SK-N-SH (cell line): ENCODE results near the gene TRIP10. TPM values are rescaled to one million over a fixed set of nuclear protein-coding genes. Genes with fewer than 3 reads are reported as not detected.

Experiments used
- CTCF ChIA-PET: fragments of 300-600, 350-600 bp; formaldehyde crosslinking; extraction: SDS; loops from one replicate; lab custom pipeline; 2021; lab: Yijun Ruan, JAX
- POLR2A ChIA-PET: fragments of 350-600 bp; sonication (Branson Sonifier 250); formaldehyde crosslinking; extraction: SDS; loops from one replicate; lab custom pipeline; 2020; ENCODE audit warnings: antibody characterized with exemption, inconsistent platforms; lab: Yijun Ruan, JAX
- DNase-seq: peaks from one replicate; pipeline ENCODE4 v3.0.0; 2012
- H2AFZ ChIP-seq: fragments of 200-600 bp; sonication (generic); 2 replicates; pipeline ENCODE4 v1.8.1; 2016; ENCODE audit warnings: antibody characterized with exemption, mild to moderate bottlenecking, low read depth
- H3F3A ChIP-seq: fragments of 200-600 bp; sonication (generic); replicated peaks from 2 replicates; pipeline ENCODE3; 2016; ENCODE audit warnings: antibody characterized with exemption, mild to moderate bottlenecking; ENCODE audit not compliant: insufficient read depth
- H3K27ac ChIP-seq, 2 experiments: fragments of 200-500 bp in 1 of 2; fragments of 200-600 bp in 1 of 2; sonication (Bioruptor generic) in 1 of 2; sonication (generic), shearing (Covaris generic) in 1 of 2; 2 replicates each; pipeline versions ENCODE4 v1.5.1 to v1.6.1; 2014 to 2016; ENCODE audit warnings: low read depth in 2 of 2, inconsistent platforms in 1 of 2, low read length in 1 of 2, mild to moderate bottlenecking in 1 of 2, mixed read lengths in 1 of 2
- H3K27me3 ChIP-seq: fragments of 200-600 bp; sonication (generic), shearing (Covaris generic); 2 replicates; pipeline ENCODE4 v1.6.1; 2016; ENCODE audit warnings: mixed run types; ENCODE audit not compliant: insufficient read depth
- H3K36me3 ChIP-seq, 2 experiments: fragments of 200-500 bp in 1 of 2; fragments of 200-600 bp in 1 of 2; sonication (Bioruptor generic) in 1 of 2; sonication (generic) in 1 of 2; replicated peaks in 1 of 2; 2 replicates each; pipeline versions ENCODE3 to v1.5.1; 2014 to 2016; ENCODE audit warnings: low read length in 1 of 2, mild to moderate bottlenecking in 1 of 2; ENCODE audit not compliant: insufficient read depth in 2 of 2, control insufficient read depth in 1 of 2
- H3K4me1 ChIP-seq, 2 experiments: fragments of 200-500 bp in 1 of 2; fragments of 200-600 bp in 1 of 2; sonication (Bioruptor generic) in 1 of 2; sonication (generic), shearing (Covaris generic) in 1 of 2; 2 replicates each; pipeline versions ENCODE4 v1.5.1 to v1.6.1; 2014 to 2016; ENCODE audit warnings: low read depth in 1 of 2, low read length in 1 of 2, mixed run types in 1 of 2; ENCODE audit not compliant: insufficient read depth in 2 of 2, control insufficient read depth in 1 of 2
- H3K4me2 ChIP-seq: fragments of 200-600 bp; sonication (generic), shearing (Covaris generic); 2 replicates; pipeline ENCODE4 v1.6.1; 2017; ENCODE audit warnings: mixed run types
- H3K4me3 ChIP-seq, 2 experiments: fragments of 200-500 bp in 1 of 2; fragments of 200-600 bp in 1 of 2; sonication (Bioruptor generic) in 1 of 2; sonication (generic), shearing (Covaris generic) in 1 of 2; 2 replicates each; pipeline versions ENCODE4 v1.5.1 to v1.8.1; 2014 to 2016; ENCODE audit warnings: low read depth in 2 of 2, inconsistent platforms in 1 of 2, low read length in 1 of 2, mild to moderate bottlenecking in 1 of 2, mixed read lengths in 1 of 2, moderate library complexity in 1 of 2
- H3K79me2 ChIP-seq: fragments of 200-600 bp; sonication (generic); 2 replicates; pipeline ENCODE4 v1.8.1; 2017; ENCODE audit warnings: mild to moderate bottlenecking; ENCODE audit not compliant: insufficient read depth
- H3K9ac ChIP-seq: fragments of 200-600 bp; sonication (generic); 2 replicates; pipeline ENCODE4 v1.6.1; 2017; ENCODE audit warnings: mixed run types
- H3K9me2 ChIP-seq: fragments of 200-600 bp; sonication (generic); 2 replicates; pipeline ENCODE4 v1.6.1; 2017; ENCODE audit warnings: mixed run types
- H3K9me3 ChIP-seq: fragments of 200-600 bp; sonication (generic); 2 replicates; pipeline ENCODE4 v1.6.1; 2017; ENCODE audit warnings: mixed run types, mild to moderate bottlenecking, moderate library complexity
- H4K20me1 ChIP-seq: fragments of 200-600 bp; sonication (generic); 2 replicates; pipeline ENCODE4 v1.6.1; 2017; ENCODE audit warnings: mild to moderate bottlenecking, mixed run types; ENCODE audit not compliant: insufficient read depth
- ELF1 ChIP-seq: IDR thresholded peaks from 2 replicates; pipeline ENCODE4 v1.4.0; 2012
- EP300 ChIP-seq, 2 experiments: IDR thresholded peaks; 2 replicates each; pipeline versions ENCODE4 v1.4.0 to v1.6.1; 2012; ENCODE audit warnings: borderline replicate concordance in 1 of 2, low read depth in 1 of 2, low read length in 1 of 2
- FOXJ3 ChIP-seq: sonication (generic); formaldehyde crosslinking; IDR thresholded peaks from 2 replicates; pipeline ENCODE4 v1.5.1; 2020; ENCODE audit warnings: mild to moderate bottlenecking, missing genetic modification reagents
- IRF3 ChIP-seq: fragments of 150-350 bp; IDR thresholded peaks from 2 replicates; pipeline ENCODE4 v1.6.1; 2016; ENCODE audit warnings: mild to moderate bottlenecking, low read depth, low read length
- MEF2A ChIP-seq: IDR thresholded peaks from 2 replicates; pipeline ENCODE4 v1.4.0; 2012; ENCODE audit warnings: low read depth, borderline replicate concordance
- NFIC ChIP-seq: IDR thresholded peaks from 2 replicates; pipeline ENCODE4 v1.4.0; 2012; ENCODE audit warnings: borderline replicate concordance
- NRF1 ChIP-seq: IDR thresholded peaks from 2 replicates; pipeline ENCODE4 v1.6.1; 2012; ENCODE audit warnings: low read depth, mild to moderate bottlenecking, low read length
- PBX3 ChIP-seq: IDR thresholded peaks from 2 replicates; pipeline ENCODE4; 2012
- RCOR1 ChIP-seq: fragments of 150-350 bp; IDR thresholded peaks from 2 replicates; pipeline ENCODE4 v1.6.1; 2017; ENCODE audit warnings: antibody characterized with exemption, low read length
- REST ChIP-seq: IDR thresholded peaks from 2 replicates; pipeline ENCODE4 v1.6.1; 2012; ENCODE audit warnings: mild to moderate bottlenecking, low read depth, low read length, moderate library complexity
- RFX5 ChIP-seq: IDR thresholded peaks from 2 replicates; pipeline ENCODE4 v1.6.1; 2012; ENCODE audit warnings: mild to moderate bottlenecking, improper control_type of control experiment, low read length
- RXRA ChIP-seq: IDR thresholded peaks from 2 replicates; pipeline ENCODE4 v1.4.0; 2012; ENCODE audit warnings: low read depth, mild to moderate bottlenecking, borderline replicate concordance
- TAF1 ChIP-seq: IDR thresholded peaks from 2 replicates; pipeline ENCODE4 v1.6.1; 2012; ENCODE audit warnings: low read depth, mild to moderate bottlenecking, low read length, moderate library complexity, borderline replicate concordance
- TCF12 ChIP-seq: IDR thresholded peaks from 2 replicates; pipeline ENCODE4 v1.4.0; 2012
- TEAD4 ChIP-seq: IDR thresholded peaks from 2 replicates; pipeline ENCODE4 v1.4.0; 2012; ENCODE audit warnings: mild to moderate bottlenecking, borderline replicate concordance; ENCODE audit not compliant: insufficient read depth
- USF2 ChIP-seq: fragments of 150-350 bp; IDR thresholded peaks from 2 replicates; pipeline ENCODE4 v1.6.1; 2017; ENCODE audit warnings: antibody characterized with exemption, low read length, low read depth, borderline replicate concordance
- YY1 ChIP-seq: IDR thresholded peaks from 2 replicates; pipeline ENCODE4 v1.4.0; 2012; ENCODE audit warnings: low read depth, mild to moderate bottlenecking
- WGBS: methylation state at CpG from one replicate; pipeline ENCODE4 v1.1.6; 2017; ENCODE audit warnings: low lambda C conversion rate; 5-methylcytosine and 5-hydroxymethylcytosine counted together
- polyA plus RNA-seq, 3 experiments: library from polyadenylated mRNA; depleted of rRNA; stranded (reverse); fragments of >200 nt; gene quantifications; 2 replicates each; pipeline ENCODE4 v1.2.3, GENCODE V29; 2012

The TRIP10 gene
- polyA plus RNA-seq, 1 of the 3 experiments (the other 2 are of a cell fraction): 42.9 TPM

GRCh38 chr19:6728346-6728745 is 11.1 kb upstream of the TRIP10 start:
- ChIA-PET CTCF (no interaction called here), POLR2A (no interaction called here)

More at GRCh38 chr19:6728346-6728745, 11.1 kb upstream of the TRIP10 start:
- H2AFZ ChIP-seq: no peak overlapping the region
- H3K79me2 ChIP-seq: no peaks in the 10 kb centered on the region
- no peaks in the 10 kb centered on the region for H3F3A ChIP-seq
- no peak for TF ChIP-seq TEAD4
- no peak for TF ChIP-seq FOXJ3 (CRISPR knock-in tag)
- TF ChIP-seq RFX5: no peak
- no peak for TF ChIP-seq MEF2A
- TF ChIP-seq TCF12: no peak
- TF ChIP-seq RCOR1: no peak
- TF ChIP-seq RXRA: no peak
- TF ChIP-seq USF2: no peak
- TF ChIP-seq ELF1: no peak
- no peak for TF ChIP-seq NRF1
- no peak for TF ChIP-seq REST
- no peak for TF ChIP-seq PBX3
- no peak for TF ChIP-seq TAF1
- TF ChIP-seq IRF3: no peak
- no peak for TF ChIP-seq EP300 (IDR thresholded peaks at IDR 0.05; ENCODE audit: borderline replicate concordance in 1 of 2, low read depth in 1 of 2, low read length in 1 of 2)
- TF ChIP-seq YY1: no peak
- TF ChIP-seq NFIC: no peak
- TF ChIP-seq, all 33 proteins: peak for 0
- no peak overlapping the region for H3K27ac ChIP-seq
- no peak for DNase-seq
- H3K27me3 ChIP-seq: no peaks in the 10 kb centered on the region
- H3K9me3 ChIP-seq: no peaks in the 10 kb centered on the region
- WGBS: 15% methylated on average over 8 of the region's 8 CpGs
- H4K20me1 ChIP-seq: no peaks in the 10 kb centered on the region
- no peaks in the 10 kb centered on the region for H3K9me2 ChIP-seq
- H3K4me1 ChIP-seq: no peaks in the 10 kb centered on the region
- H3K4me2 ChIP-seq: no peak overlapping the region
- peaks cover 0 to 5% of the 10 kb centered on the region in 2 experiments for H3K36me3 ChIP-seq
- no peak overlapping the region for H3K4me3 ChIP-seq
- H3K9ac ChIP-seq: no peak overlapping the region
